ENCODE measurements around the gene MBD5. TPM values are rescaled to one million over a fixed set of nuclear protein-coding genes. Genes with fewer than 3 reads are reported as not detected.

The MBD5 gene
- total RNA-seq, 1 donor from 2014 or later, result 72.5 TPM

DNA sequence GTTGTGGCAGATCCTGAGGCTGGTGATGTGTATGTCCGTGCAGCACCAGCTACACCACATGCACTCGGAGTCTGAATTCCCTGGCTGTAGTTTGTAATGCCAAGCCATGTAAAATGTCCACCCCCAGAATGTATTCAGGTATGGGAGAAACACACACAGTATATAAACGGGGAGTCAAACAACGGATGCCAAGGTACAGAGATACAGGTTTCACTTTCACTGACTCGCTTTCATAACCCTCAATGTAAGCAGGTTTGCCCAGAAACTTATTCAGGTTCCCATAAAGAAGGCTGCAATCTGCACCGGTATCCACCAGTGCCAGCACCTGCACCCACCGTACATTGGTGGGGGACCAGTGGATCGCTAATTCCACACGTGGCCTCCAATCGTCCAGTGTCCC lies 237.2 kb downstream of the MBD5 start:
- intact Hi-C loops (cut with DNase I), result no loop called here
- ATAC-seq, result no peak
- no peak for DNase-seq (ENCODE audit: low spot score)

DNA sequence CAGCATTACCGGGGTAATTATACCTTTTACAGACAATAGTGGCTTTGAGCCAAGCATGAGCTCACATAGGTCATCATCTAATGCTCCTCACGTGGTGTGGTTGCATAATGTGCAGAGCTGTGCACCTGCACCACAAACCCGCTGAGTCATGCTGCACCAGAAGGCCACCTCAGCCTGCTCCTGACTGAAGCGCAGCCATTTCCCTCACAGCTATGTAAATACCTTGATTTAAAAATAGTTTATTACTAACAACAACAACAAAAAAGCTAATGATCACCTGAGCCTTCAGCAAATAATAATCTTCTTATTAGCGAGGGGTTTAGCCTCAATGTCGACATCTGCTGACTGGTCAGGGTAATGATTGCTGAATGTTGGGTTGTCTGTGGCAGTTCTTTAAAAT lies 238.8 kb downstream of the MBD5 start:
- intact Hi-C loops (cut with DNase I), result no loop called here
- DNase-seq (ENCODE audit: low spot score) (no peak), ATAC-seq (no peak)

DNA sequence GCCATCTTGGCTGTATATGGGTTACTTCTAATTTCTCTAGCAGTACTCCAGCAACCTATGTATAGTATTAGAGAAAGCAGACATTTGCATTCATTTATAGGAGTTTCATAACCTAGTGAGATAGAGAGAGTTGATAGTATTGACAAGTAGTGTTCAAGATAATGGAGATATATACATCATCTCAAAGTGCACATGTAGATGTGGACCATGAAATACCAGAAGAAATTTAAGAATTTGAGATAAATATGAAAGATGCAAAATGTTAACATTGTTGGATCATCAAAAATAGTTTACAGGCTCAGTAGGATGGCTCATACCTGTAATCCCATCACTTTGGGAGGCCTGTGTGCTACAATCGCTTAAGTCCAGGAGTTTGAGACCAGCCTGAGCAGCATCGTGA lies 243.0 kb downstream of the MBD5 start:
- no peak for DNase-seq (ENCODE audit: low spot score)
- intact Hi-C loops (cut with DNase I), result no loop called here
- no peak for ATAC-seq

DNA sequence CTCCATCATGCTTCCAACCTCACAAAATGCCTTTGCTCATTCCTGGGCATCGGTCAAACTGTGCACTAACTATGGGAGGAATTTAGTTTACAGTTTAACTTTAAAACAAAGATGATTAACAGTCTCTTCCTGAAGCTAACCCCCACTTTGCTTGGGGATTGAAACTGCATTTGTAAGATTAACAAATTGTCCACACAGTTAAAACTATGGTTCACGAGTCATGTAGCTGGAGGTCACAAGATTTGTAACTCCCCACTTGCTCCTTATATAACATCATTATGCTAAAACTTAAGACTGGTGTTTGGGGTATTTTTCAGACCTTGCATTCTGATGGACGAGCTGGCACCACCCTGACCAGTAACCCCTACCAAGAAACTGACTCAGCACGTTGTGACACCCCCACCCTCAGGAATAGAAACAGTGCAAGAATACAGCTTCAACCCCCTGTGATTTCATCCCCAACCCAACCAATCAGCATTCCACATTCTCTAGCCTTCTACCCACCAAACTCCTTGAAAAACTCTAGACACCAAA lies 252.3 kb downstream of the MBD5 start:
- no peak for ATAC-seq
- no peak for DNase-seq (ENCODE audit: low spot score)
- intact Hi-C loops (cut with DNase I), result no loop called here

DNA sequence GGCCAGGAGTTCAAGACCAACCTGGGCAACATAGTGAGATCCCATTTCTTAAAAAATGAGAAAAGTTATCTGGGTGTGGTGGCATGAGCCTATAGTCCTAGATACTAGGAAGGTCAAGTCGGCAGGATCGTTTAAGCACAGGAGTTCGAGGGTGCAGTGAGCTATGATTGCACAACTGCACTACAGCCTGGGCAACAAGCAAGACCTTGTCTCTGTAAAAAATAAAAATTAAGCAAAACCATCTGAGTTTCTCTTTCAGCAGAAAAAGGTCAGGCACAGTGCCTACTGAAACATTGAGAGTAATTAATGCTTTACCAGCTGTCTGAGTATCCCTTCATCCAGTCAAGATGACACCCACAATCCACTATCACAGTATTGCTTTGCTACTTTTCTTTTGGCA lies 258.3 kb downstream of the MBD5 start:
- intact Hi-C loops (cut with DNase I), result no loop called here
- ATAC-seq (no peak), DNase-seq (ENCODE audit: low spot score) (no peak)

DNA sequence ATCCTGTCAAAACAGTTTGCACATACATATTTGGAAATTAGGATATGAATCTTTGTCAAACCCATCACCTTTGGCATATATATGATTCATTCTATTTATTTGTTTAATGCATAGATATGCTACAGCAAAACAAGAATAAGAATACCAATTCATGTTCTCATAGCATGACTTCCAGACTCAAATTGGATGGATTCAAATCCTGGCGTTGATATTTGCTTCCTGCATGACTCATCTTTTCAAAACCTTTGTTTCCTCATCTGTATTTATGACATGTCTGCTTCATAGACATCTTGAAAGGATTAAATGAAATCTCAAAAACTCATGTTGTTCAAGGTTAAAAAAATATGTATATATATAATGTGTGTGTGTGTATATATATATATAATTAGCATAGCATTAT lies 261.3 kb downstream of the MBD5 start:
- no peak for DNase-seq (ENCODE audit: low spot score)
- intact Hi-C loops (cut with DNase I), result no loop called here
- no peak for ATAC-seq

DNA sequence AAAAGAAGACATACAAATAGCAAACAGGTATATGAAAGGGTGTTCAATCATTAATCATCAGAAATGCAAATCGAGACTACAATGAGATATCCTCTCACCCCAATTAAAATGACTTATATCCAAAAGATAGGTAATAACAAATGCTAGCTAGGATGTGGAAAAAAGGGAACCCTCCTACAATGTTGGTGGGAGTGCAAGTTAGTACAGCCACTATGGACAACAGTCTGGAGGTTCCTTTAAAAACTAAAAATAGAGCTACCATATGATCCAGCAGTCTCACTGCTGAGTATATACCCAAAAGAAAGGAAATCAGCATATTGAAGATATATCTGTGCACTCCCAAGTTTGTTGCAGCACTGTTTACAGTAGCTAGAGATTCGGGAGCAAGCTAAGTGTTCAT lies 271.5 kb downstream of the MBD5 start:
- ATAC-seq, result no peak
- DNase-seq (ENCODE audit: low spot score), result no peak
- intact Hi-C loops (cut with DNase I), result no loop called here

DNA sequence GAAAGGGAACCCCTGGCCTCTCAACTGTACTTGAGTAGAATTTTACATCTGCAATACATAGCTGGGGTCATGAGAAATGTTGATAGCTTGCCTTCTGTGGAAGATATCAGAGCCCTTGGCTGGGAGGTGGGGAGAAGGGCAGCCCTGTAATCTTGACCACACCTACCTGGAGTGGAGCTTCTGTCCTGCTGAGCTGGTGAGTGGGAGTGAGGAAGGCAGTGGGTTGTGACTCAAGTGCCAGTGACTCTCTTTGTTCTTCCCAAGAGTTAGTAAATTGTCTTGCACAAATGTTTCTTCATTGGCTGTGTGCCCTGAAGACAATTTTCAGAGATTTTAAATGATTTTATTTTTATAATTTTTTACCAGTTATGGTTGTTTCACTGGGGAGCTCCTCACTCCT lies 277.3 kb downstream of the MBD5 start:
- ATAC-seq (no peak), DNase-seq (ENCODE audit: low spot score) (no peak)
- intact Hi-C loops (cut with DNase I), result no loop called here

DNA sequence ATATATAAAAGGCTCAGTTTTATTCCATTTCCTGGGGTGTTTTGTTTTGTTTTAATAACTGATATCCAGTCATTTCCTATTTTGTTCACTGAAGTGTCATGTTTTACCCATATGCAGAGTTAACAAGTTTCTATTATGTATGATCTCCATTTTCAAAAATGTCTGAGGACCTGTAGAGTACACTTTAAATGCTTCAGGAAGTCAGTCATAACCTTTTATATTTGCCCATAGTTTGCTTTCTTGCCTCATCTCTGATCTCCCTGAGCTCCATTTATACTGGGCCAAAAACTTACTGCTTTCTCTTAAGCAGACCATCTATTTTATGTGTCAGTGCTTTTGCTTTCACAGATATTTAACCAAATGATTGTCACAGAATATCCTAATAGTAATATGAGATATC lies 278.7 kb downstream of the MBD5 start:
- no peak for DNase-seq (ENCODE audit: low spot score)

DNA sequence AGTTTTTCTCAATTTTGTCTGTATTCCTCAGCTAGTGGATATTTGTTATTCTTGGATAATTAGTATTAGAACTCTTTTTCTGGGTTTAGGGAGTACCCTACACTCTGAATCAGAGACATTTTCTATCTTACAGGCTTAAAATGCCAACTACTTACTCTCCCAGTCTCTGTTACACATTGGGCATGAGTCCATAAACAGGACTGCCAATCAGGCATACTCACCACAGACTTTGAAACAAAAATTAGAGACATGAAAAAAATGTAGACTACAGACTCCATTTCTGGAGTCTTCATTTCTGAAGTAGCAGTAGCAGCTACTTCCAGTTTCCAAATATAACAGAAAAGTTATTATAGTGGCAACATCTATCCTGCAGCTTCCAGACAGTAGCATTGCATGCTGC lies 279.7 kb downstream of the MBD5 start:
- intact Hi-C loops (cut with DNase I), result no loop called here
- no peak for DNase-seq (ENCODE audit: low spot score)
- no peak for ATAC-seq

More for the DNA sequence above, 278.7 kb downstream of the MBD5 start:
- ATAC-seq, result no peak
- intact Hi-C loops (cut with DNase I), result no loop called here

DNA sequence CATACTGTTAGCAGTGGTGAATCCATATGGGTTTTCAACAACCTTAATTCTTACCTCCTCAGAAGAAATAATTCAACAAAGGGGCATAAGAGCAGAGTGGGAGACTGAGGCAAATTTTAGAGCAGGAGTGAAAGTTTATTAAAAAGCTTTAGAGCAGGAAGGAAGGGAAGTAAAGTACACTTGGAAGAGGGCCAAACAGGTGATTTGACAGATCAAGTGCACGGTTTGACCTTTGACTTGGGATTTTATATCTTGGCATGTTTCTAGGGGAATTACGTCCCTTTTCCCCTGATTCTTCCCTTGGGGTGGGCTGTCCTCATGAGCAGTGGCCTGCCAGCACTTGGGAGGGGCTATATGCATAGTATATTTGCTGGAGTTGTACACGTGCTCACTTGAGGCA lies 280.5 kb downstream of the MBD5 start:
- ATAC-seq (no peak), DNase-seq (ENCODE audit: low spot score) (no peak)
- intact Hi-C loops (cut with DNase I), result no loop called here

DNA sequence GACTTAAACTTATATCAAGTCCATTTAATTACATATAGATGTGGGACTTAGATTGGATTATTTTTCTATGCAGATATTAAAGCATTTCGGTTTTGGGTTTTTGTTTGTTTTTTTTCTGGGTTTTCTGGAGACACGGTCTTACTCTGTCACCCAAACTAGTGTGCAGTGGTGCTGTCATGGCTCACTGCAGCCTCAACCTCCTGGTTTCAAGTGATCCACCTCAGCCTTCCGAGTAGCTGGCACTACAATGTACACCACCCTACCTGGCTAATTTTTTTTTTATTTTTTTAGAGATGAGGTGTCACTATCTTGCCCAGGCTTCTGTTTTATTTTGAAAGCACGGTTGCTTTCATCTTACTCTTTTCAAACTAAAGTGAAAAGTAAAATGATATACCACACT lies 281.6 kb downstream of the MBD5 start:
- no peak for DNase-seq (ENCODE audit: low spot score)
- ATAC-seq, result no peak
- intact Hi-C loops (cut with DNase I), result no loop called here

DNA sequence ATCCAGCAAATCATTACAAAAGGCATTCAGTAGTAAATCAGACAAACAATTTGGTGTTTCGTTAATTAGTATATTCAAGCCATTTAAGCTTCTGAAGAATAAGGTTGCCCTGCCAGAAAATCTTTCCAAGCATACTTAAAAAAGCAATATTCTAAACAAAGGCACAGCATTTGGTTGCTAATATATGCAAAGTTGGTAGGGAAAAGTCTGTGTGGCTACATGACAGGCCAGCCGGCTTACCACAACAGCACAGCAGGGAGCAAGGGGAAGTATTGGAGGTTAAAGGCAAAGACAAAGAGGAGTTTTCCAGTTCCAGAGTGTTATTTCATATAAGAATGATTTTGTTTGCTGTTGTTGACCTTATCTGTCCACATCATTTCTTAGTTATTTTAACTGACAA lies 282.3 kb downstream of the MBD5 start:
- ATAC-seq, result no peak
- DNase-seq (ENCODE audit: low spot score), result no peak
- intact Hi-C loops (cut with DNase I), result no loop called here

DNA sequence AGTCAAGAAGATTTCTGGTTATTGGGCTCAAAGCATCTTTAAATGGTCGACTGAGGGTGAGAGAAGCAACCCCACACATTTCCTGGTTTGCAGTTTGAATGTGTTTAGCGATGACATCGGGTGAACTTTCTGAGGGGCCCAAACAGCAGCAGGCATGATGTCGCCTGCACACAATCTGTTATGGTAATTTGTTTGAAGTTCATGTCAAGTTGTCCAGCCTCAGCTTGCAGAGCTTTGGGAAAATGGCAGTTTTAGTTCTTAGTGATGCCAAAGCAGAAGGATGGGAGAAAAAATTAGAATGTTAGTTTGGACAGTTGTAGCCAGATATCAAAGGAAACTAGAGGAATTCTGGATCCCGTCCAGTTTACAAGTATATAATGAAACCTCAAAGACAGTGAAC lies 284.6 kb downstream of the MBD5 start:
- no peak for ATAC-seq
- intact Hi-C loops (cut with DNase I), result no loop called here

DNA sequence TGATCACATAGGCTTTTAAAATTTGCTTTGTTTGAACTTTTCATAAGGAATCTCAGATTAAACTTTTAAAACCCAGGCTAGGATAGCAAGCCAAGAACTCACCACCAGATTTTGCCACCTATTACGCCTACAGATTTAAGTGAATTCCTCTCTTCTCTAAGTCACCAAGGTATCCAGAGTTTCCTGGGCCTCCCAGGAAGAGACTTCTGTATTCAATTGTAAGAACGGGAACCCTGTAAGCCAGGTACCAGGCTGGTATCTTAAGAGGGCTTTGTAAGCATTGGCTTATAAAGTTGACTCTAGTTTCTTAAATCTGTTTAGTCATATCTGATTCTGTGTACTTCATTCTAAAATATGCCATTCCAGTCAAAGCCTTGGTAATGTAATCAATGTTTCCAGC lies 285.1 kb downstream of the MBD5 start:
- intact Hi-C loops (cut with DNase I), result no loop called here
- ATAC-seq, result no peak
- no peak for DNase-seq (ENCODE audit: low spot score)

More for the DNA sequence above, 284.6 kb downstream of the MBD5 start:
- no peak for DNase-seq (ENCODE audit: low spot score)

DNA sequence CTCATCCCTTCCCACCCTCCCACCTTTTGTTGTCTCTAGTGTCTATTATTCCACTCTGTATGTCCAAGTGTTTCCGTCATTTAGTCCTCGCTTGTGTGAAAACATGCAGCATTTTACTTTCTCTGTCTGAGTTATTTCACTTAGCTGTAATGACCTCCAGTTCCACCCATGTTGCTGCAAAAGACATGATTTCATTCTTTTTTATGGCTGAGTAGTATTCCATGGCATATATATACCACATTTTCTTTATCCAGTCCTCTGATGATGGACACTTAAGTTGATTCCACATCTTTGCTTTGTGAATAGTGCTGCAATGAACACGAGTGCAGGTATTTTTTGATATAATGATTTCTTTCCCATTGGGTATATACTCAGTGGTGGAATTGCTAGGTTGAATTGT lies 296.7 kb downstream of the MBD5 start:
- intact Hi-C loops (cut with DNase I), result no loop called here
- ATAC-seq, result no peak
- no peak for DNase-seq (ENCODE audit: low spot score)

DNA sequence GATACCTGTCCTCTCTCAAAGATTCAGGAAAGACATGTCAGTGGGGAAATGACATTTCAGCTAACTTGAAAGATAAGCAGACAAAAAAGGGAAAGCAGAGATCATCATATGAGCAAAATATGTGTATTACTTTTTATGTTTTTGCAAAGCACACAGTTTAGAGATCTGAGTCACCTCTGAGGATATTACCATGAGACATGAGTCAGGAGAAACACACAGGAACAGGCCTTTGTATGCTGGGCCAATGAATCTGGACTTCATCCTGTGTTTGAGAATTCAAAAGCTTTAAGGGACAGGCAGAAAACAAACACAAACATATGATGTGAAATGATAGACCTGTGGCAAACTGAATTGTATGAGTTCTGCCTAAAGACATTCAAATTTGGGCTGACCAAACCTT lies 317.6 kb downstream of the MBD5 start:
- intact Hi-C loops (cut with DNase I), result no loop called here
- DNase-seq (ENCODE audit: low spot score), result no peak
- ATAC-seq, result no peak

DNA sequence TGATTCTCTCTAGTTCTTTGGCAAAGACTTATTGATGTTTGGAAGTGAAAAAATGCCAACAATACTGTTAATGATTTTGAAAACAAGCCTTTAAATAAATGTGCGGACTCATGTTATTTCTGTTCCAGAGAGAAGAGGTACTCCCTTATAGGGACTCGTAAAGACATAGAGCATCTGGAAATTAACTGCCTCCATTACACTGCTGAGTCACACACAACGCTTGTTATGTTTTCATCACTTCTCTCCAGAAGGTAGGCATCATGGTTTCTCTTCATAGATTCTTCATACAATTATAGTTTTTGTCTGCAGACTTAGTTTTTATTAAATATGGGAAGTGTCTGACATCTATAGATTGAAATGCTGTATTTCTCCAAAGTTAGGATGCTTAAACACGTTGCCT lies 321.2 kb downstream of the MBD5 start:
- ATAC-seq, result no peak
- intact Hi-C loops (cut with DNase I), result no loop called here
- DNase-seq (ENCODE audit: low spot score), result no peak

DNA sequence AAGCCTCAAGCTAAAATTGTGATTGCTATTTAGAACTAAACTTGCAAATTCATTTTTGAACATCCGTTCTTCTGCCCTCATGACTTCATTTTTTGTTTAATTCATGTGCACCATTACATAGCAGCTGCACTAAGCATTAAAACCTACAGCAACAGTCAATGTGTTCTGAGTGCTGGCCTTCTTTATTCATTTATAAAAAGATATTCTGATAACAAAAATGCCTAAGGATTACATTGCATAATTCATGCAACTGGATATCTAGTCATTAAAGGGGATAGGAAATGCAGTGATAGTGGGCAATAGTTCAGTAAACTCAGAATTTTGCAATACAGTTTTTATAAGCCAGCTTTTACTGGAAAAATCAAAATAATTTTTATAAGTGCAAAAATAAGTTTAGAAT lies 329.3 kb downstream of the MBD5 start:
- DNase-seq (ENCODE audit: low spot score), result no peak
- intact Hi-C loops (cut with DNase I), result no loop called here
- ATAC-seq, result no peak

DNA sequence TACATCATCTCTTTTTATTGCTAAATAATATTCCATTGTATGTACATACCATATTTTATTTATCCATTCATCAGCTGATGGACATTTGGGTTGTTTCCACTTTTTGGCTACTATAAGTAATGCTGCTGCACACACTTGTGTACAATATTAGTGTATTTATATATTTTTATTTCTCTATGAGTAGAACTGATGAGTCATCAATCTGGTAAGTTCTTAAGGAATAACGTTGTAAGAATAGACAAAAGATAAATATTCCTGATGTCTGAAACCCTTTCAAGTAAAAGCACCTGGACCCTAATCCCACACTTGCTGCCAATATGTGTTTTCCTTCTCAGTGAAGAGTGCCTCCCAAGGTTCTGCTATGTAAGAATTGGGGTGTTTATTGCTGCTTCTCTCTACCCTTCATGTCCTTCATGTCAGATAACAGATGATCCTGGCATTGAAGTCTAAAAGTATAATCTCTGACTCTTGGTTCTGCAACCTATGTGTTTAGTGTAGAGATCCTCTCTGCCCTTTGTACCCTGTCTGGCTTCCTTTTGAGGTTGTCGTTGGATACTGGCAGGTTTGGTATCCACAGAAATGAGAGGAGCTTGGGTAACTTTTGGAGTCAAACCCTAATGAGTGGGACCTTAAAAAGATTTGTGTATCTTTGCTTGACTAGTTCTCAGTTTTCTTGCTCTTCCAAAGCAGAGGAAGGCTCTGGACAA lies 330.7 kb downstream of the MBD5 start:
- no peak for DNase-seq (ENCODE audit: low spot score)
- intact Hi-C loops (cut with DNase I), result no loop called here
- ATAC-seq, result no peak

DNA sequence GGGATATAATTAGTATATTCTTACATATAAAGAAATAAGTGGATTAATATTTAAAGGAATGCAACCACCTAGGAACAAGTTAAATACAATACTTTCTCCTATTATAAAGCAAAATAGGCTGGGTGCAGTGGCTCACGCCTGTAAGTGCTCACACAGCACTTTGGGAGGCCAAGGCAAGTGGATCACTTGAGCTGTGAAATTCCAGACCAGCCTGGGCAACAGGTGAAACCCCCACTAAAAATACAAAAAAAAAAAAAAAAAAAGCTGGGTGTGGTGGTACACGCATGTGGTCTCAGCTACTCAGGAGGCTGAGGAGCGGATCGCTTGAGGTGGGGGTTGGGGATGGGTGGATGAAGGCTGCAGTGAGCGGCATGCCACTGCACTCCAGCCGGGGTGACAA lies 337.5 kb downstream of the MBD5 start:
- no peak for DNase-seq (ENCODE audit: low spot score)
- ATAC-seq, result no peak
- intact Hi-C loops (cut with DNase I), result no loop called here

Data from sciatic nerve (tissue), 2 donors.